HepG2 (cell line): ENCODE measurements around the gene NADK2. TPM values are rescaled to one million over a fixed set of nuclear protein-coding genes. Genes with fewer than 3 reads are reported as not detected.

Experiments used
- ATF5 ChIP-seq: sonication (generic); formaldehyde crosslinking; IDR thresholded peaks from 2 replicates; pipeline ENCODE4 v1.4.0; 2020; ENCODE audit warnings: mild to moderate bottlenecking, low read depth, missing genetic modification reagents
- DMAP1 ChIP-seq: IDR thresholded peaks from 2 replicates; pipeline ENCODE4 v1.6.1; 2016
- DPF2 ChIP-seq: sonication (generic); formaldehyde crosslinking; IDR thresholded peaks from 2 replicates; pipeline ENCODE4 v1.4.0; 2020; ENCODE audit warnings: mild to moderate bottlenecking, low read depth, missing genetic modification reagents, borderline replicate concordance
- DR1 ChIP-seq: sonication (generic); formaldehyde crosslinking; IDR thresholded peaks from 2 replicates; pipeline ENCODE4 v1.8.0; 2021; ENCODE audit warnings: mild to moderate bottlenecking, missing genetic modification reagents, inconsistent platforms
- ERF ChIP-seq: IDR thresholded peaks from 2 replicates; pipeline ENCODE4 v1.6.1; 2018; ENCODE audit warnings: missing biosample characterization, missing genetic modification reagents
- FOSL1 ChIP-seq: sonication (generic); formaldehyde crosslinking; IDR thresholded peaks from 2 replicates; pipeline ENCODE4 v1.9.0; 2021; ENCODE audit warnings: missing genetic modification reagents, borderline replicate concordance
- FOSL2 ChIP-seq: sonication (generic); formaldehyde crosslinking; IDR thresholded peaks from 2 replicates; pipeline ENCODE4 v1.4.0; 2020; ENCODE audit warnings: missing genetic modification reagents
- GLMP ChIP-seq: sonication (generic); formaldehyde crosslinking; IDR thresholded peaks from 2 replicates; pipeline ENCODE4 v1.9.0; 2021; ENCODE audit warnings: missing genetic modification reagents, mild to moderate bottlenecking, borderline replicate concordance
- HMGA1 ChIP-seq: sonication (generic); formaldehyde crosslinking; conservative IDR thresholded peaks from 2 replicates; pipeline ENCODE4 v1.4.0; 2020; ENCODE audit warnings: missing genetic modification reagents
- HNRNPUL1 ChIP-seq: fragments of 200-400 bp; formaldehyde crosslinking; IDR thresholded peaks from 2 replicates; pipeline ENCODE4 v1.6.1; 2017; ENCODE audit warnings: low read depth, mild to moderate bottlenecking, low read length, moderate library complexity
- JUN ChIP-seq: sonication (generic); formaldehyde crosslinking; IDR thresholded peaks from 2 replicates; pipeline ENCODE4 v1.4.0; 2020; ENCODE audit warnings: mild to moderate bottlenecking, missing genetic modification reagents
- KDM5B ChIP-seq: sonication (generic); formaldehyde crosslinking; IDR thresholded peaks from 2 replicates; pipeline ENCODE4 v1.4.0; 2020; ENCODE audit warnings: missing genetic modification reagents, mild to moderate bottlenecking, borderline replicate concordance
- KLF13 ChIP-seq: sonication (generic); formaldehyde crosslinking; IDR thresholded peaks from 2 replicates; pipeline ENCODE4 v1.4.0; 2020; ENCODE audit warnings: mild to moderate bottlenecking, missing genetic modification reagents
- KLF16 ChIP-seq, 2 experiments: sonication (generic) in 1 of 2; formaldehyde crosslinking in 1 of 2; IDR thresholded peaks; 2 replicates each; pipeline versions ENCODE4 v1.6.1 to v1.8.0; 2016 to 2023; ENCODE audit warnings: missing genetic modification reagents in 2 of 2, missing compliant biosample characterization in 1 of 2
- NCOA1 ChIP-seq: sonication (generic); formaldehyde crosslinking; IDR thresholded peaks from 2 replicates; pipeline ENCODE4 v1.9.0; 2021; ENCODE audit warnings: missing genetic modification reagents
- NFIC ChIP-seq: IDR thresholded peaks from 2 replicates; pipeline ENCODE4 v1.6.1; 2012; ENCODE audit warnings: mild to moderate bottlenecking, low read length, inconsistent platforms
- NFRKB ChIP-seq: fragments of 450-650 bp; IDR thresholded peaks from 2 replicates; pipeline ENCODE4 v1.6.1; 2017
- NFYB ChIP-seq: sonication (generic); formaldehyde crosslinking; IDR thresholded peaks from 2 replicates; pipeline ENCODE4 v1.4.0; 2020; ENCODE audit warnings: missing genetic modification reagents
- PRPF4 ChIP-seq: fragments of 200-400 bp; formaldehyde crosslinking; IDR thresholded peaks from 2 replicates; pipeline ENCODE4 v1.6.1; 2016; ENCODE audit warnings: low read length, low read depth; ENCODE audit not compliant: poor library complexity, severe bottlenecking
- RORA ChIP-seq: sonication (generic); formaldehyde crosslinking; IDR thresholded peaks from 2 replicates; pipeline ENCODE4 v1.5.0; 2020; ENCODE audit warnings: mild to moderate bottlenecking, missing genetic modification reagents, moderate library complexity
- SALL2 ChIP-seq: sonication (generic); formaldehyde crosslinking; IDR thresholded peaks from 2 replicates; pipeline ENCODE4 v1.8.1; 2023; ENCODE audit warnings: mild to moderate bottlenecking, missing genetic modification reagents, inconsistent platforms
- SMC3 ChIP-seq: IDR thresholded peaks from 2 replicates; pipeline ENCODE4 v1.6.1; 2011; ENCODE audit warnings: low read length, improper control_type of control experiment
- SYNCRIP ChIP-seq: fragments of 200-400 bp; formaldehyde crosslinking; IDR thresholded peaks from 2 replicates; pipeline ENCODE4 v1.6.1; 2018; ENCODE audit warnings: mild to moderate bottlenecking, low read depth, low read length; ENCODE audit not compliant: insufficient read depth
- TEAD2 ChIP-seq: sonication (generic); formaldehyde crosslinking; IDR thresholded peaks from 2 replicates; pipeline ENCODE4 v1.9.0; 2021; ENCODE audit warnings: missing genetic modification reagents
- ZBTB38 ChIP-seq: sonication (generic); formaldehyde crosslinking; IDR thresholded peaks from 2 replicates; pipeline ENCODE4 v1.5.1; 2020; ENCODE audit warnings: mild to moderate bottlenecking, missing genetic modification reagents
- ZFY ChIP-seq: sonication (generic); formaldehyde crosslinking; IDR thresholded peaks from 2 replicates; pipeline ENCODE4 v1.4.0; 2020; ENCODE audit warnings: missing genetic modification reagents
- ZNF329 ChIP-seq: sonication (generic); formaldehyde crosslinking; IDR thresholded peaks from 2 replicates; pipeline ENCODE4 v1.9.0; 2021; ENCODE audit warnings: low read depth, mild to moderate bottlenecking, missing genetic modification reagents
- ZNF558 ChIP-seq: sonication (generic); formaldehyde crosslinking; IDR thresholded peaks from 2 replicates; pipeline ENCODE4 v1.9.0; 2022; ENCODE audit warnings: mild to moderate bottlenecking, missing genetic modification reagents, borderline replicate concordance
- ZNF589 ChIP-seq: sonication (generic); formaldehyde crosslinking; conservative IDR thresholded peaks from 2 replicates; pipeline ENCODE4 v1.8.0; 2022; ENCODE audit warnings: mild to moderate bottlenecking, moderate library complexity, missing genetic modification reagents
- ZNF644 ChIP-seq: IDR thresholded peaks from 2 replicates; pipeline ENCODE4 v1.6.1; 2016; ENCODE audit warnings: low read depth
- ZSCAN25 ChIP-seq: sonication (generic); formaldehyde crosslinking; IDR thresholded peaks from 2 replicates; pipeline ENCODE4 v1.8.0; 2022; ENCODE audit warnings: mild to moderate bottlenecking, missing genetic modification reagents
- polyA plus RNA-seq, 8 experiments: library from polyadenylated mRNA; depleted of rRNA in 3 of 8; stranded (reverse) in 7 of 8; unstranded in 1 of 8; fragments of >200 nt; fragmentation: Illumina TruSeq in 4 of 8; extraction: Trizol in 4 of 8; gene quantifications; 2 replicates each; pipeline versions ENCODE4 v1.2.1 to v1.2.3, GENCODE V29; 2011 to 2016; ENCODE audit warnings: low read depth in 4 of 8, missing spikeins in 1 of 8, mixed read lengths in 1 of 8; ENCODE audit not compliant: insufficient read depth in 1 of 8
- total RNA-seq, 5 experiments: library from RNA; depleted of rRNA; stranded (reverse); fragments of >200 nt; fragmentation: Illumina TruSeq; extraction: Trizol; gene quantifications; 2 replicates each; pipeline ENCODE4 v1.2.3, GENCODE V29; 2016; ENCODE audit warnings: low read depth in 1 of 5

The NADK2 gene
- total and polyA plus RNA-seq, 2 of the 13 experiments (the other 11 are each of a cell fraction or from before 2014, with no cell fraction given), result 13.9 to 71.4 TPM

GRCh38 chr5:36241631-36242533, at the start of gene NADK2 (continued):
- no peak for TF ChIP-seq HNRNPUL1
- no peak for TF ChIP-seq NFRKB
- no peak for TF ChIP-seq GLMP (CRISPR knock-in tag)
- TF ChIP-seq FOSL1 (CRISPR knock-in tag), result no peak
- TF ChIP-seq ATF5 (CRISPR knock-in tag), result no peak
- peak; percentile 12; the same call in 1 of the 2 replicates for TF ChIP-seq ZNF589 (CRISPR knock-in tag)
- TF ChIP-seq SMC3, result peak; percentile 14; the same call in 1 of the 2 replicates
- peak; percentile 91 for TF ChIP-seq ZNF558 (CRISPR knock-in tag)
- no peak for TF ChIP-seq DR1
- TF ChIP-seq KLF13 (CRISPR knock-in tag), result no peak
- TF ChIP-seq DPF2, result peak; percentile 49; the same call in 1 of the 2 replicates
- peak; percentile 14 for TF ChIP-seq ZBTB38 (CRISPR knock-in tag)
- TF ChIP-seq ZFY (CRISPR knock-in tag), result peak; percentile 81
- peak; percentile 93 for TF ChIP-seq KDM5B
- TF ChIP-seq JUN (CRISPR knock-in tag), result no peak
- peak; percentile 46; the same call in 1 of the 2 replicates for TF ChIP-seq TEAD2
- peak; percentile 85; the same call in 1 of the 2 replicates for TF ChIP-seq SALL2
- peak; percentile 65; the same call in 1 of the 2 replicates for TF ChIP-seq NFIC
- no peak for TF ChIP-seq PRPF4
- TF ChIP-seq HMGA1 (CRISPR knock-in tag), result no peak
- TF ChIP-seq RORA (CRISPR knock-in tag), result no peak
- TF ChIP-seq NCOA1 (CRISPR knock-in tag), result peak; percentile 78; the same call in 1 of the 2 replicates
- TF ChIP-seq SYNCRIP, result no peak
- TF ChIP-seq NFYB (CRISPR knock-in tag), result peak; percentile 89
- peak; percentile 45; the same call in 1 of the 2 replicates for TF ChIP-seq FOSL2 (CRISPR knock-in tag)
- TF ChIP-seq ZNF329 (CRISPR knock-in tag), result peak; percentile 24; the same call in 1 of the 2 replicates
- TF ChIP-seq ZNF644 (CRISPR knock-in tag), result no peak
- peak; percentile 38 to 63; a peak in 2 of 4 replicates for TF ChIP-seq KLF16 (CRISPR knock-in tag; IDR thresholded peaks at IDR 0.05)
- peak; percentile 92 for TF ChIP-seq DMAP1 (CRISPR knock-in tag)
- peak; percentile 40; the same call in 1 of the 2 replicates for TF ChIP-seq ZSCAN25 (CRISPR knock-in tag)
- TF ChIP-seq ERF, result peak; percentile 48; the same call in 1 of the 2 replicates
